ENCODE measurements around the gene CFHR1.
"Not testable (repeated sequence)": the region's sequence is repeated elsewhere in the genome, so short reads cannot be mapped to it uniquely, and the experiment has no call there.

Gene CFHR1

GRCh38 chr1:196797891-196798290 lies 21.6 kb upstream of the CFHR1 start:
- H3K79me2 ChIP-seq (ENCODE audit: control insufficient read depth, low read length) = no peaks in the 10 kb centered on the region
- no peak overlapping the region for H3K4me2 ChIP-seq (ENCODE audit: low read length)
- no peaks in the 10 kb centered on the region for H3F3A ChIP-seq (ENCODE audit: control insufficient read depth, insufficient read depth)
- no peaks in the 10 kb centered on the region for H3K9me2 ChIP-seq (replicated peaks; ENCODE audit: control insufficient read depth, low read length)
- H3K27ac ChIP-seq (ENCODE audit: low read depth, low read length) = no peak overlapping the region
- H3K9me3 ChIP-seq (ENCODE audit: control insufficient read depth, insufficient read depth, low read length) = no peaks in the 10 kb centered on the region
- H4K20me1 ChIP-seq (ENCODE audit: control insufficient read depth, insufficient read depth, low read depth, low read length) = no peaks in the 10 kb centered on the region
- H3K4me3 ChIP-seq (ENCODE audit: low read length) = no peak overlapping the region
- no peaks in the 10 kb centered on the region for H3K36me3 ChIP-seq (ENCODE audit: control insufficient read depth, low read length)
- TF ChIP-seq CTCF (IDR thresholded peaks at IDR 0.05; ENCODE audit: low read depth, low read length, poor library complexity, severe bottlenecking) = no peak
- TF ChIP-seq EZH2phosphoT487 (IDR thresholded peaks at IDR 0.05; ENCODE audit: borderline replicate concordance, low read length) = no peak
- H3K4me1 ChIP-seq (ENCODE audit: control insufficient read depth, low read length) = no peaks in the 10 kb centered on the region
- H3K27me3 ChIP-seq (ENCODE audit: control insufficient read depth, low read length) = no peaks in the 10 kb centered on the region

- not testable (repeated sequence) for H3K79me2 ChIP-seq (ENCODE audit: control insufficient read depth, low read length); H3K27ac ChIP-seq (ENCODE audit: low read depth, low read length); H3K27me3 ChIP-seq (ENCODE audit: control insufficient read depth, low read length); H3K9me3 ChIP-seq (ENCODE audit: control insufficient read depth, insufficient read depth, low read length); H3K4me1 ChIP-seq (ENCODE audit: control insufficient read depth, low read length); H4K20me1 ChIP-seq (ENCODE audit: control insufficient read depth, insufficient read depth, low read depth, low read length); H3K4me3 ChIP-seq (ENCODE audit: low read length); H3K4me2 ChIP-seq (ENCODE audit: low read length); H3K9me2 ChIP-seq (replicated peaks; ENCODE audit: control insufficient read depth, low read length); H3F3A ChIP-seq (ENCODE audit: control insufficient read depth, insufficient read depth); H3K36me3 ChIP-seq (ENCODE audit: control insufficient read depth, low read length)
These were observed 17.6 kb upstream of the CFHR1 start for GRCh38 chr1:196801920-196802319.

DNA sequence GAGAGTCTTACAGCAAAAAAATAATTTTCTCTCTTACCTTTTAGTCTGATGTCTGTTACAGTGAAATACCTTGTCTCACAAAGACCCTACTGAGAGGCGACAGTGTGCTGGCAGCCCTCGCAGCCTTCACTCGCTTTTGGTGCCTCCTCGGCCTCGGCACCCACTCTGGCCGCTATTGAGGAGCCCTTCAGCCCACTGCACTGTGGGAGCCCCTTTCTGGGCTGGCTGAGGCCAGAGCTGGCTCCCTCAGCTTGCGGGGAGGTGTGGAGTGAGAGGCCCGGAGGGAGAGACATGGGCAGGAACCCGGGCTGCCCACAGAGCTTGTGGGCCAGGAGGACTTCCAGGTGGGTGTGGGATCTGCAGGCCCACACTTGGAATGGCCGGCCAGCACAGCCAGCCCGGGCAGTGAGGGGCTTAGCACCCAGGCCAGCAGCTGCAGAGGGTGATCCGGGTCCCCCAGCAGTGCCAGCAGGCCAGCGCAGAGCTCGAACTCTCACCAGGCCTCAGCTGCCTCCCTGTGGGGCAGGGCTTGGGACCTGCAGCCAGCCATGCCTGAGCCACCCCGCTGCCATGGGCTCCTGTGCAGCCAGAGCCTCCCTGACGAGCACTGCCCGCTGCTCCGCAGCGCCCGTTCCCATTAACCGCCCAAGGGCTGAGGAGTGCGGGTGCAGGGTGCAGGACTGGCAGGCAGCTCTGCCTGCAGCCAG lies 10.8 kb upstream of the CFHR1 start:
- no peaks in the 10 kb centered on the region for H3K9me2 ChIP-seq (replicated peaks; ENCODE audit: control insufficient read depth, low read length)
- no peaks in the 10 kb centered on the region for H3K79me2 ChIP-seq (ENCODE audit: control insufficient read depth, low read length)
- H3K4me3 ChIP-seq (ENCODE audit: low read length) = no peak overlapping the region
- TF ChIP-seq EZH2phosphoT487 (IDR thresholded peaks at IDR 0.05; ENCODE audit: borderline replicate concordance, low read length) (no peak), CTCF (IDR thresholded peaks at IDR 0.05; ENCODE audit: low read depth, low read length, poor library complexity, severe bottlenecking) (no peak)
- H3K36me3 ChIP-seq (ENCODE audit: control insufficient read depth, low read length) = no peaks in the 10 kb centered on the region
- no peaks in the 10 kb centered on the region for H3K27me3 ChIP-seq (ENCODE audit: control insufficient read depth, low read length)
- H3K27ac ChIP-seq (ENCODE audit: low read depth, low read length) = no peak overlapping the region
- H3F3A ChIP-seq (ENCODE audit: control insufficient read depth, insufficient read depth) = no peaks in the 10 kb centered on the region
- H3K9me3 ChIP-seq (ENCODE audit: control insufficient read depth, insufficient read depth, low read length) = peaks cover 5% of the 10 kb centered on the region; the same call in 1 of the 2 replicates
- no peak overlapping the region for H3K4me2 ChIP-seq (ENCODE audit: low read length)
- H3K4me1 ChIP-seq (ENCODE audit: control insufficient read depth, low read length) = no peaks in the 10 kb centered on the region
- H4K20me1 ChIP-seq (ENCODE audit: control insufficient read depth, insufficient read depth, low read depth, low read length) = no peaks in the 10 kb centered on the region

DNA sequence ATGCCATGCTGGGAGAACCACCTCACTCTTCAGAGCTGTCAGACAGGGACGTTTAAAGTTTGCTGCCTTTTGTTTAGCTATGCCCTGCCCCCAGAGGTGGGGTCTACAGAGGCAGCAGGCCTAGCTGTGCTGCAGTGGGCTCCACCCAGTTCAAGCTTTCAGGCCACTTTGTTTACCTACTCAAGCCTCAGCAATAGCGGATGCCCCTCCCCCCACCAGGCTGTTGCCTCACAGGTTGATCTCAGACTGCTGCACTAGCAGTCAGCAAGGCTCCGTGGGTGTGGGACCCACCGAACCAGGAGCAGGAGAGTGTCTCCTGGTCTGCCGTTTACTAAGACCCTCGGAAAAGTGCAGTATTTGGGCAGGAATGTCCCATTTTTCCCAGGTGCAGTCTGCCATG lies 2.1 kb upstream of the CFHR1 start:
- H3K36me3 ChIP-seq (ENCODE audit: control insufficient read depth, low read length); H3F3A ChIP-seq (ENCODE audit: control insufficient read depth, insufficient read depth); H3K27ac ChIP-seq (ENCODE audit: low read depth, low read length); H3K9me2 ChIP-seq (replicated peaks; ENCODE audit: control insufficient read depth, low read length); H3K4me3 ChIP-seq (ENCODE audit: low read length); H3K4me2 ChIP-seq (ENCODE audit: low read length); H3K27me3 ChIP-seq (ENCODE audit: control insufficient read depth, low read length); H3K4me1 ChIP-seq (ENCODE audit: control insufficient read depth, low read length); H3K9me3 ChIP-seq (ENCODE audit: control insufficient read depth, insufficient read depth, low read length); H4K20me1 ChIP-seq (ENCODE audit: control insufficient read depth, insufficient read depth, low read depth, low read length); H3K79me2 ChIP-seq (ENCODE audit: control insufficient read depth, low read length): not testable (repeated sequence)
